ENCODE results near the gene MGAT4B. TPM values are rescaled to one million over a fixed set of nuclear protein-coding genes. Genes with fewer than 3 reads are reported as not detected.
A peak's percentile ranks its signal among the peaks of the same experiment; 100 is the strongest.
"Not testable (repeated sequence)": the region's sequence is repeated elsewhere in the genome, so short reads cannot be mapped to it uniquely, and the experiment has no call there.

The MGAT4B gene
- total RNA-seq, 4 donors from 2014 or later: 83.6 to 108 (median 102) TPM

GRCh38 chr5:179840321-179840720, 33.7 kb upstream of the MGAT4B start:
- DNase-seq: no peak
- intact Hi-C loops (cut with DNase I): no loop called here
- H3K9me3 ChIP-seq: no peaks in the 10 kb centered on the region
- H3K27me3 ChIP-seq: no peaks in the 10 kb centered on the region
- H3K36me3 ChIP-seq: peaks cover 31 to 32% of the 10 kb centered on the region in 2 donors
- no peak overlapping the region for H3K4me3 ChIP-seq (replicated peaks in 1 of 3)
- no peak overlapping the region for H3K27ac ChIP-seq
- H3K4me1 ChIP-seq: peaks cover 0 to 4% of the 10 kb centered on the region in 2 donors
- WGBS, 2 donors: 90 to 94% methylated on average over 11 of the region's 11 CpGs
- TF ChIP-seq POLR2A (IDR thresholded peaks at IDR 0.05) (no peak), CTCF (IDR thresholded peaks at IDR 0.05) (no peak)

GRCh38 chr5:179839328-179840256, 32.9 kb upstream of the MGAT4B start:
- Histone ChIP-seq H3K9me3 (no peaks in the 10 kb centered on the region), H3K36me3 (peaks cover 31 to 37% of the 10 kb centered on the region in 2 donors), H3K27me3 (no peaks in the 10 kb centered on the region), H3K4me3 (replicated peaks in 1 of 3) (no peak overlapping the region), H3K27ac (no peak overlapping the region), H3K4me1 (peaks cover 0 to 4% of the 10 kb centered on the region in 2 donors)
- intact Hi-C loops (cut with DNase I): no loop called here
- TF ChIP-seq CTCF (IDR thresholded peaks at IDR 0.05) (no peak), POLR2A (IDR thresholded peaks at IDR 0.05) (no peak)
- WGBS, 2 donors: 90 to 92% methylated on average over 12 to 16 of the region's 16 CpGs
- no peak for DNase-seq

GRCh38 chr5:179837076-179838011, 30.7 kb upstream of the MGAT4B start:
- no peaks in the 10 kb centered on the region for H3K27me3 ChIP-seq
- H3K4me3 ChIP-seq (replicated peaks in 1 of 3): no peak overlapping the region
- no peaks in the 10 kb centered on the region for H3K4me1 ChIP-seq
- peaks cover 49 to 57% of the 10 kb centered on the region in 2 donors for H3K36me3 ChIP-seq
- TF ChIP-seq POLR2A (IDR thresholded peaks at IDR 0.05) (no peak), CTCF (IDR thresholded peaks at IDR 0.05) (no peak)
- no peak for DNase-seq
- no peaks in the 10 kb centered on the region for H3K9me3 ChIP-seq
- peak overlapping the region in 1 of 3 donors; percentile 12 for H3K27ac ChIP-seq
- 87% methylated on average over 11 to 15 of the region's 15 CpGs for WGBS, 2 donors
- intact Hi-C loops (cut with DNase I): no loop called here

GRCh38 chr5:179836225-179837019, 29.8 kb upstream of the MGAT4B start:
- DNase-seq: no peak
- 85 to 91% methylated on average over 13 to 19 of the region's 19 CpGs for WGBS, 2 donors
- H3K36me3 ChIP-seq: peaks cover 59 to 66% of the 10 kb centered on the region in 2 donors
- no peaks in the 10 kb centered on the region for H3K27me3 ChIP-seq
- H3K4me1 ChIP-seq: no peaks in the 10 kb centered on the region
- no peaks in the 10 kb centered on the region for H3K9me3 ChIP-seq
- TF ChIP-seq CTCF (IDR thresholded peaks at IDR 0.05) (no peak), POLR2A (IDR thresholded peaks at IDR 0.05) (peak in 1 of 2 donors; percentile 10)
- no peak overlapping the region for H3K4me3 ChIP-seq (replicated peaks in 1 of 3)
- intact Hi-C loops (cut with DNase I): no loop called here
- peak overlapping the region in 1 of 3 donors; percentile 12 for H3K27ac ChIP-seq

- H3K4me1 ChIP-seq; H3K4me3 ChIP-seq (replicated peaks in 1 of 3); H3K27me3 ChIP-seq; DNase-seq; H3K27ac ChIP-seq; H3K9me3 ChIP-seq; intact Hi-C loops (cut with DNase I): not testable (repeated sequence)
- 100% methylated on average over 1 of the region's 28 CpGs for WGBS, 2 donors
- H3K36me3 ChIP-seq: peaks cover 73 to 81% of the 10 kb centered on the region in 2 donors
These were observed 28.2 kb upstream of the MGAT4B start for GRCh38 chr5:179834871-179835270.
